ENCODE results near the gene FBLN2. TPM values are rescaled to one million over a fixed set of nuclear protein-coding genes. Genes with fewer than 3 reads are reported as not detected.
"Not testable (repeated sequence)": the region's sequence is repeated elsewhere in the genome, so short reads cannot be mapped to it uniquely, and the experiment has no call there.

The FBLN2 gene
- polyA plus RNA-seq, 3 donors = 0.08 TPM; not detected in 2

- Mint-ChIP-seq H3K36me3 (no peaks in the 10 kb centered on the region), H3K4me1 (no peaks in the 10 kb centered on the region), H3K27ac (no peak overlapping the region), H3K4me3 (no peak overlapping the region), H3K9me3 (peaks cover 0 to 6% (median 3%) of the 10 kb centered on the region in 7 donors), H3K27me3 (ENCODE audit: low read depth in 3 of 3) (peaks cover 0 to 4% (median 4%) of the 10 kb centered on the region in 3 donors)
- Histone ChIP-seq H3K79me2 (ENCODE audit: insufficient read depth, low read length) (no peaks in the 10 kb centered on the region), H3K27me3 (ENCODE audit: control insufficient read depth in 2 of 2, insufficient read depth in 2 of 2, low read length in 2 of 2) (no peaks in the 10 kb centered on the region), H3K9ac (ENCODE audit: insufficient read depth, low read length, poor library complexity, severe bottlenecking) (no peak overlapping the region), H2AFZ (ENCODE audit: insufficient read depth, low read depth, low read length, poor library complexity, severe bottlenecking) (no peak overlapping the region), H3K4me2 (replicated peaks; ENCODE audit: extremely low read depth, low read length, poor library complexity, severe bottlenecking) (no peak overlapping the region), H4K20me1 (ENCODE audit: insufficient read depth, low read length) (no peaks in the 10 kb centered on the region), H3K4me3 (replicated peaks in 1 of 3; ENCODE audit: low read depth in 2 of 3, low read length in 3 of 3) (no peak overlapping the region), H3K9me3 (replicated peaks in 1 of 2; ENCODE audit: control insufficient read depth in 1 of 2, insufficient read depth in 1 of 2, low read length in 2 of 2) (no peaks in the 10 kb centered on the region), H3K4me1 (ENCODE audit: control insufficient read depth in 1 of 2, insufficient read depth in 2 of 2, low read length in 2 of 2) (no peaks in the 10 kb centered on the region), H3K27ac (ENCODE audit: low read depth in 1 of 2, low read length in 2 of 2) (no peak overlapping the region), H3K36me3 (replicated peaks in 1 of 2; ENCODE audit: control insufficient read depth in 1 of 2, insufficient read depth in 2 of 2, low read length in 2 of 2) (no peaks in the 10 kb centered on the region)
- no peak for TF ChIP-seq CTCF (IDR thresholded peaks at IDR 0.05)
- 46% methylated on average over 2 of the region's 6 CpGs for WGBS (ENCODE audit: insufficient coverage)
- intact Hi-C loops (cut with micrococcal nuclease) = no loop called here
- no peak for DNase-seq
Observed at GRCh38 chr3:13521309-13521708, 27.6 kb upstream of the FBLN2 start.

- H4K20me1 ChIP-seq (ENCODE audit: insufficient read depth, low read length); H3K4me1 Mint-ChIP-seq; H3K27me3 Mint-ChIP-seq (ENCODE audit: low read depth in 3 of 3); H3K27ac ChIP-seq (ENCODE audit: low read depth in 1 of 2, low read length in 2 of 2); H3K79me2 ChIP-seq (ENCODE audit: insufficient read depth, low read length); H3K4me3 ChIP-seq (replicated peaks in 1 of 3; ENCODE audit: low read depth in 2 of 3, low read length in 3 of 3); H3K36me3 Mint-ChIP-seq; H3K27ac Mint-ChIP-seq; H3K4me2 ChIP-seq (replicated peaks; ENCODE audit: extremely low read depth, low read length, poor library complexity, severe bottlenecking); H3K9me3 ChIP-seq (replicated peaks in 1 of 2; ENCODE audit: control insufficient read depth in 1 of 2, insufficient read depth in 1 of 2, low read length in 2 of 2); intact Hi-C loops (cut with micrococcal nuclease); DNase-seq; H3K9me3 Mint-ChIP-seq; H3K4me3 Mint-ChIP-seq; H3K4me1 ChIP-seq (ENCODE audit: control insufficient read depth in 1 of 2, insufficient read depth in 2 of 2, low read length in 2 of 2); H3K9ac ChIP-seq (ENCODE audit: insufficient read depth, low read length, poor library complexity, severe bottlenecking); H3K27me3 ChIP-seq (ENCODE audit: control insufficient read depth in 2 of 2, insufficient read depth in 2 of 2, low read length in 2 of 2); H3K36me3 ChIP-seq (replicated peaks in 1 of 2; ENCODE audit: control insufficient read depth in 1 of 2, insufficient read depth in 2 of 2, low read length in 2 of 2); H2AFZ ChIP-seq (ENCODE audit: insufficient read depth, low read depth, low read length, poor library complexity, severe bottlenecking): not testable (repeated sequence)
- WGBS (ENCODE audit: insufficient coverage) = no CpG with 5 or more reads among the region's 2 CpGs
Observed at GRCh38 chr3:13521749-13522148, 27.2 kb upstream of the FBLN2 start.

Measured in CD14-positive monocyte (primary cell).